Mucosa of gallbladder (tissue), 1 donor: Measurements from ENCODE around the gene RRP9. TPM values are rescaled to one million over a fixed set of nuclear protein-coding genes. Genes with fewer than 3 reads are reported as not detected.

Experiments
- DNase-seq: peaks from one replicate; pipeline ENCODE4 v3.0.0-alpha.2; 2020; ENCODE audit warnings: low spot score
- total RNA-seq: library from RNA; stranded (reverse); gene quantifications from one replicate; pipeline ENCODE4 v1.2.1, GENCODE V29; 2021
- donor health status: DM: no; HTN: no; CAD: no.

The RRP9 gene
- total RNA-seq, 1 donor from 2014 or later = 11.9 TPM

GRCh38 chr3:51955893-51956770, 14.4 kb upstream of the RRP9 start:
- DNase-seq = peak; percentile 38

- no peak for DNase-seq
Observed at GRCh38 chr3:51955175-51955892, 13.6 kb upstream of the RRP9 start, which contains the start of gene GPR62. Gene GPR62 (plus strand): TSS chr3:51955381. CDS start chr3:51955653, 272 bp downstream.

DNA sequence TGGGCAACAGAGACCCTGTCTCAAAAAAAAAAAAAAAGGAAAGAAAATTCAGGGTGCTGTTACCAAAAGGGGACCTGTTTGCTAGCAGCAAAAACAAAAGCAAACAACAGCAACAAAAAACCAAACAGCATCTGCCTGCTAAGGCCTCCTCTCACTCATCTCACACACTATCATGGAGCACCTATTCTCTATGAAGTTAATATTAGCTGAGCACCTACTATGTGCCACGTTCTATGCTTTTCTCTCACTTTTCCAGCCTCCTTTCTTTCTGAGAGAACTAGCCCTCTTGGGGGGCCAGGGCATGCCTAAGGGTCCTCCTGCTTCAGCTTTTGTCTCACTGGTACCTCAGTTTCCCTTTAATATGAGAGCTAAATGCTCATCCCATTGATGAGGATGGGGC, 13.0 kb upstream of the RRP9 start:
- DNase-seq = no peak

- DNase-seq = no peak
Observed at GRCh38 chr3:51954105-51954504, 12.4 kb upstream of the RRP9 start.

DNA sequence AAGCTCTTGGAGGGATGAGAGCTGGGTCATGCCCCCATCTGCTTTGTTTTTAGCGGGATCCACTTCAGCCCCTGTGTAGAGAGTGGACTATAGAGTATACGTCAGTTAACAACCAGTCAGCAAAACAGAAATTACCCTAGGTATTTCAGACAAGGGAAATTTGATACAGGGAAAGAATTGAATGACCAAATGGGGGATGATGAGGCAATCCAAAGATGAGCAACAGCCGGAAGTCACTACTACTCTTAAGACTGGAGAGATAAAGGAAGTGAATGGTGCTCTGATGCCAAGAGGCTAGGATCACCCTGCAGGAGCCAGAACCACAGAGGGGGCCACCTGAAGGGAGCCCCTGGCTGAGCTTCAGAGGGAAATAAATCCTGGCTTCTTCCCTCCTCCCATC, 11.7 kb upstream of the RRP9 start:
- no peak for DNase-seq

- DNase-seq = no peak
Observed at GRCh38 chr3:51950899-51951298, 9.2 kb upstream of the RRP9 start.

DNA sequence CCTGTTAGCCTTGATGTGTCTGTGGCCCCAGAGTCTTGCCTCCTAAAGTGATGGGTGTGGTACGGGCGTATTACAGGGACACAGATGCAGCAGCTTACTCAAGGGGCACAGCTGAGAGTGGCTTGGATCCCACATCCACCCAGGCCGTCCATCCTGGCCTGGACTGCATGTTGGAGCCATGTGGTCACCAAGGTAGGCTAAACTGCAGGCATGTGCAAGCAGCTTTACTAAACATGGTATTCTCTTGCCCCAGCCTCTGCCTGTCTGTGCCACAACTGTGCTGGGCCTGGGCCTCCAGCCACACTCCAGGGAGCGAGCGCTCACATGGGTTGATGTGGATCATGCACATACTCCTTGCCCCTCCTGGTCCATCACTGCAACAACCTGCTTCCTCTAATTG, 7.4 kb upstream of the RRP9 start:
- no peak for DNase-seq

DNA sequence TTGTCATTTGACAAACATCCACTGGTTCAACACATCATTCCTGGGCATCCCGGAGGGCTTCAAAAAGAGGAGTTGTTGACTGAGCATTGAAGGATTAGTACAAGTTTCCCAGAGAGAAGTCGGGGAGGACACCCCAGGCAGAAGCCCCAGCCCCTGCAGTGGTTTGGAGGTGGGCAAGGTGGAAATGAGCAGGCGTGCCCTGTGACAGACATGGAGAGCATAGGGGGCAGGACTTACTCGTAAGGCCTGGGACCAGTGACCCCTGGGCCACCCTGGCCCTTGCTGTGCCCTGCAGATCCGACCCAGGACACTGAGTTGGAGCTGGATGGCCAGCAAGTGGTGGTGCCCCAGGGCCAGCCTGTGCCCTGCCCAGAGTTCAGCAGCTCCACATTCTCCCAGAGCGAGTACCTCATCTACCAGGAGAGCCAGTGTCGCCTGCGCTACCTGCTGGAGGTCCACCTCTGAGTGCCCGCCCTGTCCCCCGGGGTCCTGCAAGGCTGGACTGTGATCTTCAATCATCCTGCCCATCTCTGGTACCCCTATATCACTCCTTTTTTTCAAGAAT, 6.4 kb upstream of the RRP9 start:
- DNase-seq = no peak

GRCh38 chr3:51947215-51947900, 5.7 kb upstream of the RRP9 start:
- no peak for DNase-seq

GRCh38 chr3:51946796-51947195, 5.1 kb upstream of the RRP9 start:
- no peak for DNase-seq

- DNase-seq = no peak
Observed at GRCh38 chr3:51945926-51946705, 4.4 kb upstream of the RRP9 start.

DNA sequence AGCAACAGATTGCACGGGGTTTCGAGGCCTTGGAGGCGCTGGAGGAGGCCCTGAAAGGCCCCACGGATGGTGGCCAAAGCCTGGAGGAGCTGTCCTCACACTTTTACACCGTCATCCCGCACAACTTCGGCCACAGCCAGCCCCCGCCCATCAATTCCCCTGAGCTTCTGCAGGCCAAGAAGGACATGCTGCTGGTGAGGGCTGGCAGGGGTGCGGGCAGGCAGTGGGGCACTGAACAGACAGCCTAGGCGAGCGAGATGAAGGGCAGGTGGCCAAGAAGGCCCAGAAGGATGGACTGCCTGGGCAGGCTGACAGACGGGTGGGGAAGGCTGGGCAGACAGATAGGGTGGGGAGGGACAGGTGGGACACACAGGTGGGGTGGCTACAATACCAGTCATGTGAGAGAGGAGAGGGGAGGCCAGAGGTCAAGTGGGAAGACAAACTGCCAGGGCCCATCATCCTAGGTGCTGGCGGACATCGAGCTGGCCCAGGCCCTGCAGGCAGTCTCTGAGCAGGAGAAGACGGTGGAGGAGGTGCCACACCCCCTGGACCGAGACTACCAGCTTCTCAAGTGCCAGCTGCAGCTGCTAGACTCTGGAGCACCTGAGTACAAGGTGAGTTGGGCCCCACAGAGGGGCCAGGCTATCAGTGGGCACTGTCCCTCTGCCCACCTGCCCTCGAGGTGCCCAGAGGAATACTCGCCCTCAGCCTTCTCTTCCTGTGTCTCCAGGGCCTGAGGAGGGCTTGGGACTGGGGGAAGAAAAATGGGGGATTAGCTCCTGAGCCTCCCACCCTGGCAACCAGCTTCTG, 3.5 kb upstream of the RRP9 start:
- DNase-seq = no peak

DNA sequence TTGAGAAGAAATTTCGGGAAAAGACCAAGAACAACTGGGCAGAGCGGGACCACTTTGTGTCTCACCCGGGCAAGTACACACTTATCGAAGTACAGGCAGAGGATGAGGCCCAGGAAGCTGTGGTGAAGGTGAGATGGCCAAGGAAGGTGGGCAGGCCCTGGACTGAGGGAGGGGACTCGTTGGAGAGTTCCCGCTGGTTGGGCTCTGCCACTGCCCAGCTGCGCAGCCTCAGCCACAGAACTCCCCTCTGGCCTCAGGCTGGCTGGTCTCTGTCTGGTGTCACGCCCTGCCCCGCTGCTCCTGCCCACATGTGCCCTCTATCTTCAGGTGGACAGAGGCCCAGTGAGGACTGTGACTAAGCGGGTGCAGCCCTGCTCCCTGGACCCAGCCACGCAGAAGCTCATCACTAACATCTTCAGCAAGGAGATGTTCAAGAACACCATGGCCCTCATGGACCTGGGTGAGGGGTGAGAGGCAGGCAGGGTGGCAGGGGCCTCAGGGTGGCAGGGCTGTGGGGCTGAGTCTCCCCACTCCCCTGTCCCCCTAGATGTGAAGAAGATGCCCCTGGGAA, 2.8 kb upstream of the RRP9 start:
- DNase-seq = no peak

GRCh38 chr3:51943451-51944391, 2.0 kb upstream of the RRP9 start:
- DNase-seq = no peak

DNA sequence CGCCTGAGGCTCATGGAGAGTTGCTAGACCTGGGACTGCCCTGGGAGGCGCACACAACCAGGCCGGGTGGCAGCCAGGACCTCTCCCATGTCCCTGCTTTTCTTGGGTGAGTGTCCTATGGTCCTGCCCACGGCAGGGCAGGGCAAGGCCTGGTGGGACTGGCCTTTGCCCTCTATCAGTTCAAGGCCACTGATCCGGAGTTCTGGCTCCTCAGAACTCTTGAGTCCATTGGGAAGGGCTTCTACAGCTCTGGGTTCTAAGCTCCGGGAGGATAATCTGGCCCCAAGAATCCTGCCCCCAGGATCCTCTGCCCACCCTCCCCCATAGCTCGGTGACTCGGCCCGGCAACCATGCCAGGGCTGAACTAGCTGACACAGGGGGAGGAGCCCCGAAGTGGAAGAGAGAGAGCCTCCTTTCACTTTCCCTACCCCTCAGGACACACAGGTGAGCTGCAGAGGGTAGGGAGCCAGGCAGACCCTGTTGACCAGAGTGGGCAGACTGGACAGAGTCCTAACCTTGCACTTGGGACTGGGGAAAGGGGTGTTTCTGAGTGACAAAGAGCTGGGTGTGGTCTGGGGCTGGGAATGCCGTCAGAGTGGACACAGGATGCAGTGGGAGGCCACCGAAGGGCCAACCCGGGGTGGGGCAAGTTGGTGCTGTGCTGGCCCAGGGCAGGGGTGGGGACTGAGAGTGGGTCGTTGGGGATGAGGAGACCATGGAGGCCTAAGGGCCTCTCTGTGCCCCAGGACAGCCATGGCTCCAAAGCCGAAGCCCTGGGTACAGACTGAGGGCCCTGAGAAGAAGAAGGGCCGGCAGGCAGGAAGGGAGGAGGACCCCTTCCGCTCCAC, 1.1 kb upstream of the RRP9 start:
- DNase-seq = no peak

- no peak for DNase-seq
Observed at GRCh38 chr3:51941463-51941797, 274 bp downstream of the RRP9 start.

DNA sequence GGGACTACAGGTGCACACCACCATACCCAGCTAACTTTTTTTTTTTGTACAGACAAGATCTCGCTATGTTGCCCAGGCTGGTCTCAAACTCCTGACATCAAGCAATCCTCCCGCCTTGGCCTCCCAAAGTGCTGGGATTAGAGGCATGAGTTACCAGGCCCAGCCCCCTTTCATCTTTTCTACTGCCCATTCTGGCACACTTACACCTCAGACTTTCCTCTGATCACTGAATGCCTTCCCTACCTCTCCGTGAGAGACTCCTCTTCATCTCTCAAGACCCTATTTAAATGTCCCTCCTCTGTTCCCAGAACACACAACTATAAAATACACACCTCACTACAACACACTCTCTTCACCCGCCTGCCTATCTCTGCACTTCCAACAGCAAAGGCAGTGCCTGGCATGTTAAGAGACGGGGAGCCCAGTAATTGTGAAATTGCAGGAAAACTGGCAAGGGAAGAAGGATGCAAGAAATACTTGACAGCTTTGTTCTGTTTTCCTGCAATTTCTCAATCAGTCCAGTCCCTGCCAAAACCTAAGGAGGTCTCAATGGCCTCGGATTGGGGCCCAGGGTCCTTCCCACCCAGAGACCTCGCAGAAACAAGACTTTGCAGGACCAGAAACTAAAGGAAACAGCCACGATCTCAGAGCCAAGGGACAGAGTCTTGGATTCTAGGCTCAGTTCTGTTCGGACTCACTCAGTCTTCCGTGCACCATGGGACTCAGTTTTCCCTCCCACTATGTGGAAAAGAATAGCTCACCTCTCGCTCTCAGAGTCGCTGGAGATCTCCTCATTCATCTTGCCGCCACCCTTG, 849 bp downstream of the RRP9 start:
- no peak for DNase-seq
